Measurements from ENCODE around the gene PRPSAP1. TPM values are rescaled to one million over a fixed set of nuclear protein-coding genes. Genes with fewer than 3 reads are reported as not detected.
A peak's percentile ranks its signal among the peaks of the same experiment; 100 is the strongest.

The PRPSAP1 gene
- total RNA-seq, 1 experiment from 2014 or later: 63.3 TPM

DNA sequence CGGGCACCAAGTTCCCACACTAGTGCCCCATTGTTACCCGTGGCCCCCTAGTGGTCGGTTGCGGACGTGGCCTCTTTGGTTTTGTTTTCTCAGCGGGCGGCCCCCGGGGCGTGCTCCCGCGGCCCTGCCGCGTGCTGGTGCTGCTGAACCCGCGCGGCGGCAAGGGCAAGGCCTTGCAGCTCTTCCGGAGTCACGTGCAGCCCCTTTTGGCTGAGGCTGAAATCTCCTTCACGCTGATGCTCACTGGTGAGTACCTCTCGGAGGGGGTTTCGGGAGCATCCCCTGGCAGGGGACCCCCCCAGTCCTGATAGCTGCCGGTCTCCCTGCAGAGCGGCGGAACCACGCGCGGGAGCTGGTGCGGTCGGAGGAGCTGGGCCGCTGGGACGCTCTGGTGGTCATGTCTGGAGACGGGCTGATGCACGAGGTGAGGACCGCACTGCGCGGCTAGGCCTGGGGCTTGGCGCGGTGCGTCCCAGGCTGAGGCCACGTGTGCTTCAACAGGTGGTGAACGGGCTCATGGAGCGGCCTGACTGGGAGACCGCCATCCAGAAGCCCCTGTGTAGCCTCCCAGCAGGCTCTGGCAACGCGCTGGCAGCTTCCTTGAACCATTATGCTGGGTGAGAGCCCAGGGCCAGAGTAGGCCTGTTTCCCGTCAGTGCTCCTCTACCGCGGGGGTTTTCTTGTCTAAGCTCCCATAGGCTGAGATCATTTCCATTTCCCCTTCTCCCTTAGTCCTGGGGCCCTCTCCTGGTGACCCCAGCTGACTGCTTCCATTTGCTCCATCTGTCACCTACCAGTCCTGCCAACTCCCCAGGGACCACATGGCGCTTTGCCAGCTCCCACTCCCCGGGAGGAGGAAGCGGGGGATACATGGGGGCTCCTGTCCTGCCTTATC is 32.4 kb upstream of the PRPSAP1 start:
- no peak overlapping the region for H3K27ac ChIP-seq
- H3K27me3 ChIP-seq (ENCODE audit: insufficient read depth, low read depth): no peaks in the 10 kb centered on the region
- no peaks in the 10 kb centered on the region for H3K36me3 ChIP-seq (ENCODE audit: low read depth)
- no peaks in the 10 kb centered on the region; the same call in 1 of the 2 replicates for H3F3A ChIP-seq (ENCODE audit: insufficient read depth, low read depth)
- ChIA-PET CTCF (interaction anchor here (1.0 to 1.5 kb wide), 5 partner anchors 10 to 22 kb away, joined by 3 to 18 read pairs (median 4); no protein-coding TSS in a partner anchor), POLR2A (ENCODE audit: unreplicated experiment) (no interaction called here)
- peak; percentile 57 to 80 for DNase-seq
- H4K20me1 ChIP-seq (ENCODE audit: insufficient read depth): no peaks in the 10 kb centered on the region
- H3K4me2 ChIP-seq: peak overlapping the region; percentile 95
- H2AFZ ChIP-seq: no peak overlapping the region
- no peak for TF ChIP-seq EZH2 (IDR thresholded peaks at IDR 0.05; ENCODE audit: low read depth)
- TF ChIP-seq, protein P1, sequence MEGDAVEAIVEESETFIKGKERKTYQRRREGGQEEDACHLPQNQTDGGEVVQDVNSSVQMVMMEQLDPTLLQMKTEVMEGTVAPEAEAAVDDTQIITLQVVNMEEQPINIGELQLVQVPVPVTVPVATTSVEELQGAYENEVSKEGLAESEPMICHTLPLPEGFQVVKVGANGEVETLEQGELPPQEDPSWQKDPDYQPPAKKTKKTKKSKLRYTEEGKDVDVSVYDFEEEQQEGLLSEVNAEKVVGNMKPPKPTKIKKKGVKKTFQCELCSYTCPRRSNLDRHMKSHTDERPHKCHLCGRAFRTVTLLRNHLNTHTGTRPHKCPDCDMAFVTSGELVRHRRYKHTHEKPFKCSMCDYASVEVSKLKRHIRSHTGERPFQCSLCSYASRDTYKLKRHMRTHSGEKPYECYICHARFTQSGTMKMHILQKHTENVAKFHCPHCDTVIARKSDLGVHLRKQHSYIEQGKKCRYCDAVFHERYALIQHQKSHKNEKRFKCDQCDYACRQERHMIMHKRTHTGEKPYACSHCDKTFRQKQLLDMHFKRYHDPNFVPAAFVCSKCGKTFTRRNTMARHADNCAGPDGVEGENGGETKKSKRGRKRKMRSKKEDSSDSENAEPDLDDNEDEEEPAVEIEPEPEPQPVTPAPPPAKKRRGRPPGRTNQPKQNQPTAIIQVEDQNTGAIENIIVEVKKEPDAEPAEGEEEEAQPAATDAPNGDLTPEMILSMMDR (conservative IDR thresholded peaks at IDR 0.05): peak; percentile 86
- no peaks in the 10 kb centered on the region for H3K79me2 ChIP-seq (ENCODE audit: low read depth)
- H3K9me2 ChIP-seq (ENCODE audit: insufficient read depth): no peaks in the 10 kb centered on the region
- no peaks in the 10 kb centered on the region for H3K9me3 ChIP-seq (ENCODE audit: insufficient read depth, low read depth)
- peaks cover 4% of the 10 kb centered on the region; the same call in 1 of the 2 replicates for H3K4me1 ChIP-seq (replicated peaks; ENCODE audit: insufficient read depth)
- H3K4me3 ChIP-seq: peak overlapping the region; percentile 68
- intact Hi-C loops (cut with micrococcal nuclease; ENCODE audit: unreplicated experiment): no loop called here
- BruUV-seq (replicated peaks): no TSS peak

DNA sequence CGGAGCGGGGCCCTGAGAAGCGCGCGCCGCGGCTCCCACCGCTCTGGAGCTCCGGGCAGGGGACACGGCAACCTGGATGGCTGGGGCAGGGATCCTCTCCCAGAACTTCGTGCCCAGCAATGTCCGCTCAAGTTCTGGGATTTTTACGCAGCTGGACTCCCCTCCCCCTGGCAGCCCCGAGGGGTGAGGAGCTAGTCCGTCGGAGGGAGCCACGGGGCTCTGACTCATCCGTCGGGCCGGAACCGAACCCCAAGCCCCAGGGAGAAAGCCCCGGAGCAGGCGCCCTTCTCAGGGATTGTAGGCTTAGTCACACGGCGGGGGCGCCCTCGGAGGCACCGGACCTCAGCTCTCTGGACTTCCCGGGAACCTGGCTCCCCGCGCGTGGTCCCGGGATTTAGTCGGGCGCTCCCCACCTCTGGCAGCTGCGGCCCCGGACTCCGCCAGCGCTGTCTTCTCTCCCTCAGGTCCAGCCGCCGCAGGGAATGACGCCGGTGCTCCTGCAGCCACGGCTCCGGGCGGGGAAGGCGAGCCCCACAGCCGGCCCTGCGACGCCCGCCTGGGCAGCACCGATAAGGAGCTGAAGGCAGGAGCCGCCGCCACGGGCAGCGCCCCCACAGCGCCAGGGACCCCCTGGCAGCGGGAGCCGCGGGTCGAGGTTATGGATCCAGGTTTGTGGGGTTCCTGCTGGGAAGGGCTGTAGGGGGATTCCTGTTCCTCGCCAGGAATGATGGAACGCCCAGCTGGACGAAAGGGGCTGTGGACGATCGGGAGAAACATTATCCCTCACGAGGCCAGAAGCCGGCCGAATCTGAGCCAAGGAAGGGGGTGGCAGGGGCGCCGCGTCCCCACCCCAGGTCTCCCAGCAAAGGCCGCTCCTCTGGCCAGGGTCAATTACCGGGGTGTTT is 31.5 kb upstream of the PRPSAP1 start:
- CTCF ChIA-PET: interaction anchor here (0.7 to 1.5 kb wide), 6 partner anchors 10 to 82 kb away, joined by 3 to 18 read pairs (median 4); no protein-coding TSS in a partner anchor
- H4K20me1 ChIP-seq (ENCODE audit: insufficient read depth): no peaks in the 10 kb centered on the region
- intact Hi-C loops (cut with micrococcal nuclease; ENCODE audit: unreplicated experiment): no loop called here
- H3K4me1 ChIP-seq (replicated peaks; ENCODE audit: insufficient read depth): peaks cover 4% of the 10 kb centered on the region; the same call in 1 of the 2 replicates
- peak in 1 of 2 experiments; percentile 40 for DNase-seq
- no peaks in the 10 kb centered on the region for H3K9me2 ChIP-seq (ENCODE audit: insufficient read depth)
- TF ChIP-seq, protein P1 (conservative IDR thresholded peaks at IDR 0.05): no peak
- TF ChIP-seq EZH2 (IDR thresholded peaks at IDR 0.05; ENCODE audit: low read depth): no peak
- no peaks in the 10 kb centered on the region; the same call in 1 of the 2 replicates for H3F3A ChIP-seq (ENCODE audit: insufficient read depth, low read depth)
- H3K9me3 ChIP-seq (ENCODE audit: insufficient read depth, low read depth): no peaks in the 10 kb centered on the region
- POLR2A ChIA-PET (ENCODE audit: unreplicated experiment): interaction anchor here (0.6 kb wide), 1 partner anchor 15 kb away, joined by 3 read pairs; no protein-coding TSS in a partner anchor
- peak overlapping the region; percentile 74 for H2AFZ ChIP-seq
- BruUV-seq (replicated peaks): no TSS peak
- no peaks in the 10 kb centered on the region for H3K36me3 ChIP-seq (ENCODE audit: low read depth)
- H3K4me3 ChIP-seq: peak overlapping the region; percentile 68
- no peaks in the 10 kb centered on the region for H3K27me3 ChIP-seq (ENCODE audit: insufficient read depth, low read depth)
- H3K79me2 ChIP-seq (ENCODE audit: low read depth): no peaks in the 10 kb centered on the region
- peak overlapping the region; percentile 95 for H3K4me2 ChIP-seq
- H3K27ac ChIP-seq: no peak overlapping the region
